ENCODE measurements around the gene NDUFA3. TPM values are rescaled to one million over a fixed set of nuclear protein-coding genes. Genes with fewer than 3 reads are reported as not detected.

The NDUFA3 gene
- polyA plus RNA-seq, 5 donors, result 65.2 to 157 (median 85.5) TPM

- DNase-seq, result no peak
Measured at GRCh38 chr19:54156953-54157352, 54.3 kb downstream of the NDUFA3 start.

Other genes with a start within 250 kb of the NDUFA3 start
- 100 to 1,000 TPM in 1 of 5 donors, 10 to 100 TPM in 4; 56.6 to 117 (median 71.2) TPM for gene MYADM, start 235.0 kb upstream of the NDUFA3 start, polyA plus RNA-seq (ENCODE audit: insufficient read depth in 1 of 5, insufficient read length in 5 of 5, low replicate concordance in 1 of 5)
- gene PRKCG, start 220.7 kb upstream of the NDUFA3 start, polyA plus RNA-seq (ENCODE audit: insufficient read depth in 1 of 5, insufficient read length in 5 of 5, low replicate concordance in 1 of 5), result under 1 TPM in 4 of 5 donors, not detected in 1; 0.19 to 0.46 (median 0.42) TPM
- gene CACNG7, start 193.6 kb upstream of the NDUFA3 start, polyA plus RNA-seq (ENCODE audit: insufficient read depth in 1 of 5, insufficient read length in 5 of 5, low replicate concordance in 1 of 5), result under 1 TPM in 1 of 5 donors, not detected in 4; 0.09 TPM
- gene CACNG8, start 139.9 kb upstream of the NDUFA3 start, polyA plus RNA-seq (ENCODE audit: insufficient read depth in 1 of 5, insufficient read length in 5 of 5, low replicate concordance in 1 of 5), result under 1 TPM; 0.07 to 0.13 (median 0.10) TPM
- 1 to 10 TPM in 3 of 5 donors, under 1 TPM in 2; 0.21 to 2.6 (median 1.0) TPM for gene CACNG6, start 111.2 kb upstream of the NDUFA3 start, polyA plus RNA-seq (ENCODE audit: insufficient read depth in 1 of 5, insufficient read length in 5 of 5, low replicate concordance in 1 of 5)
- gene VSTM1, start 39.0 kb upstream of the NDUFA3 start, polyA plus RNA-seq (ENCODE audit: insufficient read depth in 1 of 5, insufficient read length in 5 of 5, low replicate concordance in 1 of 5), result under 1 TPM in 3 of 5 donors, not detected in 2; 0.17 to 0.41 (median 0.30) TPM
- gene TARM1, start 21.5 kb upstream of the NDUFA3 start, polyA plus RNA-seq (ENCODE audit: insufficient read depth in 1 of 5, insufficient read length in 5 of 5, low replicate concordance in 1 of 5), result under 1 TPM in 4 of 5 donors, not detected in 1; 0.15 to 0.27 (median 0.18) TPM
- gene OSCAR, start 2.1 kb upstream of the NDUFA3 start, polyA plus RNA-seq (ENCODE audit: insufficient read depth in 1 of 5, insufficient read length in 5 of 5, low replicate concordance in 1 of 5), result under 1 TPM; 0.38 to 0.73 (median 0.56) TPM
- gene TFPT, start 12.8 kb downstream of the NDUFA3 start, polyA plus RNA-seq (ENCODE audit: insufficient read depth in 1 of 5, insufficient read length in 5 of 5, low replicate concordance in 1 of 5), result 10 to 100 TPM; 13.1 to 25.5 (median 18.1) TPM
- gene PRPF31, start 12.9 kb downstream of the NDUFA3 start, polyA plus RNA-seq (ENCODE audit: insufficient read depth in 1 of 5, insufficient read length in 5 of 5, low replicate concordance in 1 of 5), result 10 to 100 TPM; 50.3 to 71.0 (median 60.2) TPM
- 10 to 100 TPM; 54.3 to 69.4 (median 59.5) TPM for gene CNOT3, start 34.9 kb downstream of the NDUFA3 start, polyA plus RNA-seq (ENCODE audit: insufficient read depth in 1 of 5, insufficient read length in 5 of 5, low replicate concordance in 1 of 5)
- 10 to 100 TPM in 1 of 5 donors, 1 to 10 TPM in 4; 6.5 to 12.3 (median 7.9) TPM for gene LENG1, start 56.9 kb downstream of the NDUFA3 start, polyA plus RNA-seq (ENCODE audit: insufficient read depth in 1 of 5, insufficient read length in 5 of 5, low replicate concordance in 1 of 5)
- 10 to 100 TPM; 21.9 to 42.8 (median 32.1) TPM for gene TMC4, start 70.3 kb downstream of the NDUFA3 start, polyA plus RNA-seq (ENCODE audit: insufficient read depth in 1 of 5, insufficient read length in 5 of 5, low replicate concordance in 1 of 5)
- 10 to 100 TPM; 44.0 to 69.4 (median 54.5) TPM for gene MBOAT7, start 86.7 kb downstream of the NDUFA3 start, polyA plus RNA-seq (ENCODE audit: insufficient read depth in 1 of 5, insufficient read length in 5 of 5, low replicate concordance in 1 of 5)
- 10 to 100 TPM; 35.0 to 66.7 (median 44.3) TPM for gene TSEN34, start 88.5 kb downstream of the NDUFA3 start, polyA plus RNA-seq (ENCODE audit: insufficient read depth in 1 of 5, insufficient read length in 5 of 5, low replicate concordance in 1 of 5)
- gene RPS9, start 98.0 kb downstream of the NDUFA3 start, polyA plus RNA-seq (ENCODE audit: insufficient read depth in 1 of 5, insufficient read length in 5 of 5, low replicate concordance in 1 of 5), result 1,000 to 10,000 TPM; 1,645 to 2,801 (median 2,081) TPM
- gene LILRB3, start 120.2 kb downstream of the NDUFA3 start, polyA plus RNA-seq (ENCODE audit: insufficient read depth in 1 of 5, insufficient read length in 5 of 5, low replicate concordance in 1 of 5), result 1 to 10 TPM; 1.4 to 2.9 (median 2.3) TPM
- 1 to 10 TPM in 1 of 5 donors, under 1 TPM in 4; 0.56 to 1.5 (median 0.73) TPM for gene LILRA6, start 139.9 kb downstream of the NDUFA3 start, polyA plus RNA-seq (ENCODE audit: insufficient read depth in 1 of 5, insufficient read length in 5 of 5, low replicate concordance in 1 of 5)
- 1 to 10 TPM; 3.9 to 5.0 (median 4.8) TPM for gene LILRB5, start 154.4 kb downstream of the NDUFA3 start, polyA plus RNA-seq (ENCODE audit: insufficient read depth in 1 of 5, insufficient read length in 5 of 5, low replicate concordance in 1 of 5)
- gene LILRB2, start 178.3 kb downstream of the NDUFA3 start, polyA plus RNA-seq (ENCODE audit: insufficient read depth in 1 of 5, insufficient read length in 5 of 5, low replicate concordance in 1 of 5), result 1 to 10 TPM; 1.5 to 3.3 (median 1.7) TPM
- under 1 TPM; 0.28 to 0.81 (median 0.55) TPM for gene LILRA5, start 210.3 kb downstream of the NDUFA3 start, polyA plus RNA-seq (ENCODE audit: insufficient read depth in 1 of 5, insufficient read length in 5 of 5, low replicate concordance in 1 of 5)
- under 1 TPM in 2 of 5 donors, not detected in 3; 0.13 to 0.26 TPM for gene LILRA4, start 236.3 kb downstream of the NDUFA3 start, polyA plus RNA-seq (ENCODE audit: insufficient read depth in 1 of 5, insufficient read length in 5 of 5, low replicate concordance in 1 of 5)

Measured in right lung (tissue), 5 donors.